ENCODE results near the gene KLHL17.

Gene KLHL17

DNA sequence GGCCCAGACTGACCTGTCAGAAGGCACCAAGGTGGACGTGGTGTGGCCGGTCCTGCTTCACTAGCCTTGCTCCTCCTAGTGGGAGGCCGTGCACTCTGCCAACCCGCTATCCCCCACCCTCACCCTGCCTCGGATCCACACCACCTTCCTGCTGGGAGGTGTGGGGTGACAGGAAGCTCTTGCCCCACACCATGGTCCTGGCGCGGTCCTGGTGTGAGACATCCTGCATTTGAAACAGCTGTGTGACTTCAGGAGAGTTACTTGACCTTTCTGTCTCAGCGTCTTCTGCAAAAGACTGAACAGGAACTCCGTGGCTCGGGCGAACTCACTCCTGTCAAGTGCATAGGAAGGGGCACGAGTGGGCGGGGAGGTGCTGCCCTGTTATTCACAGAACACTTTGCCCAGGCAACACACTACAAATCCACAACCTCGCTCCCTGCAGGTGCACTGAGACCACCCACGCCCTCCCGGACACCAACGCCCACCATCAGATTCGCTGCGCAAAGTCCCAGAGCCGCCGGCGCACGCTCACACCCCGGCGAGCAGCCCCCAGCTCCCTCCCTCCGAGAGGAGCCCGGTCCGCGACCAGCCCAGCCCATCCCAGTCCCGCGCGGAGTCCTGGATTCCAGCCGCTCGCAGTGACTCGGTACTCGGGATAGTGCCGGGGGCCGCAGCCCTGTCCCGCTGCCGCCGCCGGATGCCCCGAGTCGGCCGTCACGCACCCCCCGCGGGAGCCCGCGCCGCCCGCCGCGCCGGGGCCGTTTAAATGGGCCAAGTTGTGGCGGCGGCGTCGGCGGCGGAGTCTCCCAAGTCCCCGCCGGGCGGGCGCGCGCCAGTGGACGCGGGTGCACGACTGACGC, 37.0 kb upstream of the KLHL17 start, which contains the start of gene SAMD11:
Gene SAMD11, plus strand, starts transcription at position 793 of the 860 bp plus-strand sequence. CDS start 509 bp downstream, outside the sequence.
- peak within 1 kb of the TSS; percentile 44 for H2BK12ac ChIP-seq (ENCODE audit: low read length)
- H2AFZ ChIP-seq (ENCODE audit: low read length), result peak within 1 kb of the TSS; percentile 95
- peak within 1 kb of the TSS; percentile 81 for H2BK120ac ChIP-seq (ENCODE audit: low read depth, low read length)
- H3K79me1 ChIP-seq (ENCODE audit: low read depth, low read length), result peaks cover 2% of the 10 kb centered on the region
- WGBS, 2 donors (ENCODE audit: extremely low coverage in 2 of 2, insufficient read length in 2 of 2, insufficient replicate concordance in 1 of 2), result no CpG with 5 or more reads among the region's 72 CpGs
- peak within 1 kb of the TSS; percentile 96 for H2AK5ac ChIP-seq (ENCODE audit: low read depth, low read length)
- H3K23ac ChIP-seq (ENCODE audit: low read depth, low read length, poor library complexity), result peak within 1 kb of the TSS; percentile 99
- H3K18ac ChIP-seq (ENCODE audit: low read length), result peak within 1 kb of the TSS; percentile 94
- H3K4me2 ChIP-seq (ENCODE audit: insufficient read depth, low read length, poor library complexity, severe bottlenecking), result peak within 1 kb of the TSS; percentile 86
- peak within 1 kb of the TSS; percentile 39 for H2BK5ac ChIP-seq (ENCODE audit: low read length)
- H3K9me3 ChIP-seq (replicated peaks in 1 of 2; ENCODE audit: control insufficient read depth in 2 of 2, insufficient read depth in 1 of 2, low read depth in 1 of 2, low read length in 2 of 2), result peaks cover 0 to 4% of the 10 kb centered on the region in 2 donors
- no peak within 1 kb of the TSS for H4K91ac ChIP-seq (ENCODE audit: low read depth, low read length, poor library complexity)
- H3K4ac ChIP-seq (ENCODE audit: low read length), result no peak within 1 kb of the TSS
- peaks cover 0 to 2% of the 10 kb centered on the region in 2 donors for H3K36me3 ChIP-seq (replicated peaks in 1 of 2; ENCODE audit: control insufficient read depth in 2 of 2, insufficient read depth in 2 of 2, low read length in 2 of 2)
- H3K4me3 ChIP-seq (ENCODE audit: low read length in 2 of 2), result peak within 1 kb of the TSS; percentile 38 to 75
- H2BK15ac ChIP-seq (ENCODE audit: low read length), result peak within 1 kb of the TSS; percentile 100
- H4K8ac ChIP-seq (ENCODE audit: low read depth, low read length), result no peak within 1 kb of the TSS
- H3K9ac ChIP-seq (ENCODE audit: low read depth, low read length, poor library complexity), result peak within 1 kb of the TSS; percentile 60
- DNase-seq (ENCODE audit: low spot score), result peak; percentile 88
- H3K14ac ChIP-seq (ENCODE audit: low read length), result peak within 1 kb of the TSS; percentile 56
- H3K27ac ChIP-seq (replicated peaks; ENCODE audit: low read length), result no peak within 1 kb of the TSS
- H3K27me3 ChIP-seq (ENCODE audit: control insufficient read depth in 3 of 3, insufficient read depth in 3 of 3, low read depth in 1 of 3, low read length in 3 of 3), result peaks cover 51 to 91% (median 86%) of the 10 kb centered on the region in 3 experiments
- H3K4me1 ChIP-seq (ENCODE audit: control insufficient read depth in 2 of 2, insufficient read depth in 1 of 2, low read depth in 1 of 2, low read length in 2 of 2), result peaks cover 22 to 40% of the 10 kb centered on the region in 2 donors

DNA sequence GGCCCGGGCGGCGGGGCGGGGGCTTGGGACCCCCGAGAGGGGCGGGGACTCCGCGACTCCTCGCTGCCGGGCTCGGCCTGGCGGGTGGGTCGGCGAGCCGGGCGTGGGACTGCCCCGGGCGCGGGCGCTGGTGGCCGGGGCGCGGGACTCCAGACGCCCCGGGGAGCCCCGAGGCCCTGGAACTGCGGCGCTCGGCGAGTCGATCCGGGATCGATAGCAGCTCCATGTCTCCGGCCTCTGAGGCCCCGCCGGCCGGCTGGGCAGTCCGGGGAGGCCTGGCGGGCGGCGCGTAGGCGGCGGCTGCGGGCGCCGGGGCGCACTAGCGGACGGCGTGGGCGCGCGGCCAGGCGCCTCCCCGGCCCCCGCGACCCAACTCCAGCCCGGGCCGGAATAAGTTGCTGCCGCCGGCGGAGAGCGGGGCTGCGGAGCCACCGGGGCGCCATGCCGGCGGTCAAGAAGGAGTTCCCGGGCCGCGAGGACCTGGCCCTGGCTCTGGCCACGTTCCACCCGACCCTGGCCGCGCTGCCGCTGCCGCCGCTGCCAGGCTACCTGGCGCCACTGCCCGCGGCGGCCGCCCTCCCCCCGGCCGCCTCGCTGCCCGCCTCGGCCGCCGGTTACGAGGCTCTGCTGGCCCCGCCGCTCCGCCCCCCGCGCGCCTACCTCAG, 36.3 kb upstream of the KLHL17 start:
- peak overlapping the region; percentile 95 for H2AFZ ChIP-seq (ENCODE audit: low read length)
- H3K4me3 ChIP-seq (ENCODE audit: low read length in 2 of 2), result peak overlapping the region; percentile 38 to 75
- H3K14ac ChIP-seq (ENCODE audit: low read length), result no peak overlapping the region
- H3K23ac ChIP-seq (ENCODE audit: low read depth, low read length, poor library complexity), result peak overlapping the region; percentile 99
- peaks cover 22 to 40% of the 10 kb centered on the region in 2 donors for H3K4me1 ChIP-seq (ENCODE audit: control insufficient read depth in 2 of 2, insufficient read depth in 1 of 2, low read depth in 1 of 2, low read length in 2 of 2)
- no peak for DNase-seq (ENCODE audit: low spot score)
- peaks cover 0 to 2% of the 10 kb centered on the region in 2 donors for H3K36me3 ChIP-seq (replicated peaks in 1 of 2; ENCODE audit: control insufficient read depth in 2 of 2, insufficient read depth in 2 of 2, low read length in 2 of 2)
- H3K4me2 ChIP-seq (ENCODE audit: insufficient read depth, low read length, poor library complexity, severe bottlenecking), result peak overlapping the region; percentile 86
- H2BK120ac ChIP-seq (ENCODE audit: low read depth, low read length), result peak overlapping the region; percentile 81
- WGBS, 2 donors (ENCODE audit: extremely low coverage in 2 of 2, insufficient read length in 2 of 2, insufficient replicate concordance in 1 of 2), result no CpG with 5 or more reads among the region's 98 CpGs
- peak overlapping the region; percentile 75 for H2AK5ac ChIP-seq (ENCODE audit: low read depth, low read length)
- H3K9ac ChIP-seq (ENCODE audit: low read depth, low read length, poor library complexity), result peak overlapping the region; percentile 60
- no peak overlapping the region for H3K4ac ChIP-seq (ENCODE audit: low read length)
- H3K27me3 ChIP-seq (ENCODE audit: control insufficient read depth in 3 of 3, insufficient read depth in 3 of 3, low read depth in 1 of 3, low read length in 3 of 3), result peaks cover 51 to 91% (median 90%) of the 10 kb centered on the region in 3 experiments
- peak overlapping the region; percentile 92 for H3K18ac ChIP-seq (ENCODE audit: low read length)
- H3K27ac ChIP-seq (replicated peaks; ENCODE audit: low read length), result no peak overlapping the region
- peak overlapping the region; percentile 39 for H2BK5ac ChIP-seq (ENCODE audit: low read length)
- H2BK15ac ChIP-seq (ENCODE audit: low read length), result no peak overlapping the region
- peaks cover 0 to 4% of the 10 kb centered on the region in 2 donors for H3K9me3 ChIP-seq (replicated peaks in 1 of 2; ENCODE audit: control insufficient read depth in 2 of 2, insufficient read depth in 1 of 2, low read depth in 1 of 2, low read length in 2 of 2)
- H3K79me1 ChIP-seq (ENCODE audit: low read depth, low read length), result peaks cover 2% of the 10 kb centered on the region
- H4K8ac ChIP-seq (ENCODE audit: low read depth, low read length), result no peak overlapping the region
- no peak overlapping the region for H2BK12ac ChIP-seq (ENCODE audit: low read length)
- no peak overlapping the region for H4K91ac ChIP-seq (ENCODE audit: low read depth, low read length, poor library complexity)

DNA sequence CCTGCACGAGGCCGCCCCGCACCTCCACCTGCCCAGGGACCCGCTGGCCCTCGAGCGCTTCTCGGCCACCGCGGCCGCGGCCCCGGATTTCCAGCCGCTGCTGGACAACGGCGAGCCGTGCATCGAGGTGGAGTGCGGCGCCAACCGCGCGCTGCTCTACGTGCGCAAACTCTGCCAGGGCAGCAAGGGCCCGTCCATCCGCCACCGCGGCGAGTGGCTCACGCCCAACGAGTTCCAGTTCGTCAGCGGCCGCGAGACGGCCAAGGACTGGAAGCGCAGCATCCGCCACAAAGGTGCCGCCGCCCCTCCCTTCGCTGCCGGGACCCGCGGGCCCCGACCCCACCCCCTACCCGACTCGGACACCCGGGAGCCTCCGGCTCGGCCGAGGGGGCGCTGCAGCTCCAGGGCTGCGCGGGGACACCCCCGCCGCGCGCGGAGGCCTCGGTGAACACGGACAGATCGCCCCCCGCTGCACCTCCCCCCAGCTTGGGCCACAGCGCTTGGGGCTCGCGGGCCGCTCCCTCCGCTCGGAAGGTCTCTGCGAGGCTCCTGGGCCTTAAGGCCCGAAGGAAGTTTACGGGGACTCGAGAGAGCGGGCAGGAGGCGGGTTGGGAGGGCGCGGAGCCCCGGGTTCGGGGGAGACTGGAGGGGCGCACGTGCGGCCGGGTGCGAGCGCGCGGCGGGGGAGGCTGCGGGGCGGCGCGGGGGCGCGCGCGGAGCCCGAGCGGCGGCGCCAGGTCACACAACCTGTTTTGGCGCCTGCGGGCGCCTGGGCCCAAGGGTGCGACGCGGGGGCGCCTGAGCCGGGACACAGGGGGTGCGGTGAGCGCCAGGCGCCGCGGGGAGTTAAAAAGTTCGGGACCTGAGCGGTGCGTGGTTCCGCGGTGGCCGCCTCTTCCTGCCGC, 35.5 kb upstream of the KLHL17 start:
- Histone ChIP-seq H3K27me3 (ENCODE audit: control insufficient read depth in 3 of 3, insufficient read depth in 3 of 3, low read depth in 1 of 3, low read length in 3 of 3) (peaks cover 51 to 93% (median 91%) of the 10 kb centered on the region in 3 experiments), H2BK5ac (ENCODE audit: low read length) (no peak overlapping the region), H3K14ac (ENCODE audit: low read length) (peak overlapping the region; percentile 94), H3K18ac (ENCODE audit: low read length) (peak overlapping the region; percentile 92), H4K8ac (ENCODE audit: low read depth, low read length) (no peak overlapping the region), H2BK15ac (ENCODE audit: low read length) (peak overlapping the region; percentile 87), H2AK5ac (ENCODE audit: low read depth, low read length) (peak overlapping the region; percentile 75), H3K36me3 (replicated peaks in 1 of 2; ENCODE audit: control insufficient read depth in 2 of 2, insufficient read depth in 2 of 2, low read length in 2 of 2) (peaks cover 0 to 2% of the 10 kb centered on the region in 2 donors), H3K23ac (ENCODE audit: low read depth, low read length, poor library complexity) (peak overlapping the region; percentile 99), H3K4me1 (ENCODE audit: control insufficient read depth in 2 of 2, insufficient read depth in 1 of 2, low read depth in 1 of 2, low read length in 2 of 2) (peaks cover 22 to 38% of the 10 kb centered on the region in 2 donors), H3K9ac (ENCODE audit: low read depth, low read length, poor library complexity) (peak overlapping the region; percentile 60), H2BK120ac (ENCODE audit: low read depth, low read length) (peak overlapping the region; percentile 81), H3K9me3 (replicated peaks in 1 of 2; ENCODE audit: control insufficient read depth in 2 of 2, insufficient read depth in 1 of 2, low read depth in 1 of 2, low read length in 2 of 2) (peaks cover 0 to 4% of the 10 kb centered on the region in 2 donors), H3K4me2 (ENCODE audit: insufficient read depth, low read length, poor library complexity, severe bottlenecking) (peak overlapping the region; percentile 86), H3K27ac (replicated peaks; ENCODE audit: low read length) (no peak overlapping the region), H2BK12ac (ENCODE audit: low read length) (peak overlapping the region; percentile 94), H3K4me3 (ENCODE audit: low read length in 2 of 2) (peak overlapping the region; percentile 38 to 75), H2AFZ (ENCODE audit: low read length) (peak overlapping the region; percentile 95), H3K4ac (ENCODE audit: low read length) (no peak overlapping the region), H3K79me1 (ENCODE audit: low read depth, low read length) (no peaks in the 10 kb centered on the region), H4K91ac (ENCODE audit: low read depth, low read length, poor library complexity) (no peak overlapping the region)
- no peak for DNase-seq (ENCODE audit: low spot score)
- WGBS, 2 donors (ENCODE audit: extremely low coverage in 2 of 2, insufficient read length in 2 of 2, insufficient replicate concordance in 1 of 2), result no CpG with 5 or more reads among the region's 120 CpGs
